ENCODE data around the gene NEB.

Gene NEB

DNA sequence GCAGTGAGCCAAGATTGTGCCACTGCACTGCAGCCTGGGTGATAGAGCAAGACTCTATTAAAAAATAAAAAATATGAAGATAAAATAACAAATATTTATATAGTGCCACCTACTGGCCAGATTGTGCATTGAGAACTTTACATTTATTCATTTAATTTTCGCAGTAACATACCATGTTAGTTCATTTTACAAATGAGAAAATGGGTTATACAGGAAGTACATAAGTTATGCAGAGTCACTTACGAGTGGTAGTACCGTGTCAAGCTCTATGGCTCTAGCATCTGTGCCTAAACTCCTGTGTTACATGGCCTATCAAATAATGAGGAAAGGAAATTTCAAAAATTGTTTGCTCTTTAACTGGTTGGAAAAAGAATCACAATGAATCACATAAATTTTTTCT lies 296.6 kb downstream of the NEB start:
- no peak for DNase-seq (ENCODE audit: low read depth)

More for the DNA sequence above, 296.6 kb downstream of the NEB start:
- no peak overlapping the region for H3K4me3 ChIP-seq (ENCODE audit: low read depth, low read length)

Data from skeletal muscle cell (primary cell).